T follicular helper cell (primary cell): ENCODE data around the gene TSHZ2.
A peak's percentile ranks its signal among the peaks of the same experiment; 100 is the strongest.
"Not testable (repeated sequence)": the region's sequence is repeated elsewhere in the genome, so short reads cannot be mapped to it uniquely, and the experiment has no call there.

Experiments used
- DNase-seq: peaks from one replicate; pipeline ENCODE4 v3.0.0-alpha.2; 2020; ENCODE audit warnings: low read depth

The TSHZ2 gene

DNA sequence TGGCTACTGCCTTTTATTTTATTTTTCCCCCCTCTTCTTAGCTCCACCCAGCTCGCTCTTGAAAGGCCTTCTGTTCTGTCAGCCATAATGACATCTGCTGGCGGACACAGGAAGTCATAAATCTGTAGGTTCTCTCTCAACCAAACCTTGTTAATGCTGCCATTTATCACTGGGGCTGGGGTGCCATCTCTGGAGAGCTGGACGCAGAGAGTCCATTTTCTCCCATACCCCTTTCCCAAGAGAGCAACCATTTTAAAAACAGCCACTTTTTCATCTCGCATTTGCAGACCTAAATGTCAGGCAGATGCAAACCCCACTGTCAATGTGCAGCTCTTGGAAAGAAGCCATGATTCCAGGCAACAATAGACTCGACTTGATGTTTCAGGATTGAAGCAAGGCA lies 13.0 kb upstream of the TSHZ2 start:
- DNase-seq = no peak

DNA sequence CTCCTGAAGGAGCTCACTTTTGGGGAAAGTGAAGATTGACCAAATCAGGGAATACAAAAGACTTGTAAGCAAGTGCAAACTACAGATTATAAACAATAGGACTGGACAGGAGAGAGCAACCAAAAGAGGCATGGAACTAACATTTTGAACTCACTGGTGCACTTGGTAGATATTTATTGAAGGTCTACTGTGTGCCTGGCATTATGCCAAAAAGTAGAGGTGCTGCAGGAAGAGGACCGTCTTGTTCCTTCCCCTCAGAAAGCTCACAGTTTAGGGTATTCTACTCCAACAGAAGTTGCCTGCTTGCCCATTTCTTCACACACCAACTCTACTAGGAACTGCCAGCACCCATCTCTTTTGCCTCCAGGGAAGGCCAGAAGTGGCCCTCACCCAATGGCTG lies 10.0 kb upstream of the TSHZ2 start:
- DNase-seq = no peak

DNA sequence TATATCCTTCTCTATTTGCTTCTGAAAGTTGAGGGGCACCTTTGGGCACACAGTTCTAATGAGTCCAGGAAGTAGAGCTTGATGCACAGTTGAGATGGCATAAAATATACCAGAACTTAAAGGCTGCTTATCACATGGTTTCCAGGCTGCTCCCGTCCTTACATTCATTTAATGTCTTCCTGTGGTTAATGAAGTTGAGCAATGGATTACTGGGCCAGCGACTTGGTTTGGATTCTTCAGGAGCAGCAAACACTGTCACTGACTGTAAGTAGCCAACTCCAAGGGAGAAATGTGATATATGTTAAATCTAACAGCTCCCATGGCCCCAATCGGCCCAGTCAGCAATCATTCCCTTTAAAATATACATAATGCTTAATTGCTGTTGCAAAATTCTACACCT lies 9.0 kb upstream of the TSHZ2 start:
- no peak for DNase-seq

DNA sequence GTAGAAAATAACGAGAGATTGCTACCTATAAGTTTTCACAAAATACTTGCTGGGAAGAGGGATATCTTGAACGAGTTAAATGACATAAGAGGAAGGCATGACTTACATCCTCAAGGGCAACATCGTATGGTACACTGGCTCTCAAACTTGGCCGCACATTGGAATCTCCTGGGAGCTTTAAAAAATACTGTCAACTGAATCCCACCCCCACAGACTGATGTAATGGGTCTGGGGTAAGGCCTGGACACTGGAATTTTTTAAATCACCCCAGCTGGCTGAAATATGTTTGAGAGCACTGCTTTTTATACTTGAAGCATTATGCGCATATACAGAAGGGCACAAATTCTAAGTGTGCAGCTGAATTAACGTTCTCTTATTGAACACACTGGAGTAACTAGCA lies 8.0 kb upstream of the TSHZ2 start:
- no peak for DNase-seq

DNA sequence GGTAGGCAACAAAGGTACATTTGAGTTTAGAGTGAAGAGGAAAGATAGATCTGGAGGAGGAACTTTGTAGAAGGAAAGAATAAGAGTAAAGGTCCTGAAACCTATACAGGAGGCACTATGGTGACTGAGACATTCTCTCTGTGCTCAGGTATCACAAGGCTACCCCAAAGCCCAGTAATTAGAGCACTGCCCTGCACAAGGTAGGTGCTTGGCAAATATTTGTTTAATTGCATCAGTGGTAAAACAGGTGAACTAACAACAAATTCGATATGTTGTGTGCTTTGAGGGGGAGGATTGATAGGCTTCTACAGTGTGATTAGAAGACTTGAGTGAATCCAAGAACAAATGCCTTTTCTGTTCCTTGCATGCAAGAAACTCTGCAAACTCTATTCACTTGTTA lies 6.8 kb upstream of the TSHZ2 start:
- no peak for DNase-seq

DNA sequence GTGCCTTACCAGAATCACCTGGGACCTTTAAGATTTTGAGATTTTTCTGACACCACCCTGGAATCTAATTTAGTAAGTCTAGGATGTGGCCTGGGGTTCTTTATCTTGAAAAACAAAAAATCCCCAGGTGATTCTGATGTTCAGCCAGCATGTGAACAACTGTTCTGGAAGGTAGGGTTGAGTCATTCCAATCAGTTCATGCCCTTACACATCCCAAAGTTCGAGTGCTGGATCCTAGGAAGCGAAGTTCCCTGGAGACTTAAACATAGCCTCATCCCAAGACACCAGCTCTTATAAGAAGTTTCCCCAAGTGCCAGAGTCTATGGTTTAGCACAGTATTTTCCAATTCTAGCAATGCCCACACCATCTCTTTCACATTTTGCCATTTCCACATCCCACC lies 6.3 kb upstream of the TSHZ2 start:
- no peak for DNase-seq

DNA sequence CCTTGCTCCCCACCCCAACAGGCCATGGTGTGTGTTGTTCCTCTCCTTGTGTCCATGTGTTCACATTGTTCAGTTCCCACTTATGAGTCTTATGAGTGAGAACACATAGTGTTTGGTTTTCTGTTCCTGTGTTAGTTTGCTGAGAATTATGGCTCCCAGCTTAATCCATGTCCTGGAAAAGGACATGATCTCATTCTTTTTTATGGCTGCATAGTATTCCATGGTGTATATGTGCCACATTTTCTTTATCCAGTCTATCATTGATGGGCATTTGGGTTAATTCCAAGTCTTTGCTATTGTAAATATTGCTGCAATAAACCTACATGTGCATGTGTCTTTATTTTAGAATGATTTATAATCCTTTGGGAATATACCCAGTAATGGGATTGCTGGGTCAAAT lies 5.6 kb upstream of the TSHZ2 start:
- DNase-seq = not testable (repeated sequence)

DNA sequence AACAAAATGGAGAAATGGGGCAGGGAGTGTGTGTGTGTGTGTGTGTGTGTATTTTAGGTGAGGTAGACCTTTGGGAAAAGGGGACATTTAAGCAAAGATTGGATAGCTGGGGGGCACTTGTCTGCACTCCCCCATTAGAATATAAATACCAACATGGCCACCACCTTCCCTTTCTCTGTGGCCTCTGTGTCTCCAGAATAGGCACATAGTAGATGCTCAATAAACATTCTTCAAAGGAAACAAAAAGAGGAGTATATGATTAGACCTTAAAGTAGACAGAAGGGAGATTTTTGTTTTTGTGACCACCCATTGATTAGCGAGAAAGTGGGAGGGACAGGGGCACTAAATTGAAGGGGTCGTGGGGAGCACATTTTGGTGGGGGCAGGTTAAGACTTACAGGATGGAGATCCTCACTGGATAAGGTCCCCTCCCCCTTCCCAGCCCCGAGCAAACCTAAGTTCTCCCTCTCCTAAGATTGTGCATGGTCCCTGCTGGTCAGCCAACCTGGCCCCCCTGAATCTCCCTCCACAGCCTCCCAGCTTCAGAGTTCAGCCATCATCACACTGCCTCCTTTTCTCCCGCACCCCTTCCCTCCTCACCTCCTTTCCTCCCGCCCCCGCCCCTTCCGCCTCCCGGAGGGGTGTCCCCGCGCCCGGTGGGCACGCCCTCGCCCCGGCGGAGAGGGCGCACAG lies 514 bp upstream of the TSHZ2 start:
- DNase-seq = no peak

DNA sequence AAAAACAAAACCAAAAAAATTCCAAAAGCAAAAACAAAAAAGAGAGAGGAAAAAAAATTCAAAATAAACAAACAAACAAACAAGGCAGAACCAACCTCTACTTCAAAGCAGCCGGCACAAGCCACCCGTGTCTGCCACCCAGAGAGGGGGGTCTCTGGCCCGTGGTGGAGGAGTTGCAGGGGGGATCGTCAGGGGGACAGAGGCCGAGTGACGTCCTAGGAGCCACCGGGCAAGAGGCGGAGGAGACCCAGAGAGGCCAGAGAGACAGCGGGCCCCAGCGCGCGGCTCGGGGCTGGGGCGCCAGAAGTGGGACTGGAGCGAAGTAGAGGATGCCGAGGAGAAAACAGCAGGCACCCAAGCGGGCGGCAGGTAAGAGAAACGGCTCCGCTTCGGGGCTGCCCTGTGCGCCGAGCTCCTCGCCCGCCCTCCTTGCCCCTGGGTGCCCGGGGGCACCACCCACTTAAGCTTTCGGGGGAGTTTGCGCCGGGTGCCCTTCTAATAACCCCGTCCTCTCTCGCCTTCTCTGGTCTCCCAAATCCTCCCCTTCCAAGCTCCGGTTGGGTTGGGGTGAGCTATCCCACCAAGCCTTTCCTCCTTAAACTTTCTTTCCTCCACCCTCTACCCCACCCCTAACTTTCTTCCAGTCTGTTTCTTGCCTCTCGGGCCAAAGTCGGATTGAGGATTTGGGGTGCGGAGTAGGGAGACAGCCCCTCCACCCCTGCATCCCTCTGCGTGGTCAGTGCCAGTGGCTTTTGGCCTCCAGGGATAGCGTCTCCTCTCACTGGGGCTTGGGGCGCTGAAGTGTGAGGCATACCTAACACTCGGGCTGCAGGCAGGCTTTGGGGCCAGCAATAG lies 1.0 kb downstream of the TSHZ2 start:
- peak; percentile 18 for DNase-seq

DNA sequence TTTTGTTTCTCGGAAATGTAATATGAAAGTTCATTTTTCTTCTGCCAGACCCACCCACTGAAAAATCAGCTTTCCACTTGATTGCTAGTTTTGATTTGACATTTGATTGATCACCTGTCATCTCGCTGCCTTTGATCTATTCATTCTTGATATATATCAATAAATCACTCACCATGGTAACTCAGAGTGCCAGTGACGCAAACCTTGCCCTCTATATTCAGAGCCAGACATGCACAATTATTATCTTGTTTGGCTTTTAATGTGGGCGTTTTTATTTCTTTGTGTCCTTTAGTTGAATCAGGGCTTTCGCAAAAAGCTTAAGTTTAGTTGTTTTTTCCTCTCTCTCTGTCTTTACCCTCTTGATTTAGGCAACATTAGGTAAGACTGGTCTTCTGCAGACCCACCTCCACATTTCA lies 2.0 kb downstream of the TSHZ2 start:
- peak; percentile 43 for DNase-seq

DNA sequence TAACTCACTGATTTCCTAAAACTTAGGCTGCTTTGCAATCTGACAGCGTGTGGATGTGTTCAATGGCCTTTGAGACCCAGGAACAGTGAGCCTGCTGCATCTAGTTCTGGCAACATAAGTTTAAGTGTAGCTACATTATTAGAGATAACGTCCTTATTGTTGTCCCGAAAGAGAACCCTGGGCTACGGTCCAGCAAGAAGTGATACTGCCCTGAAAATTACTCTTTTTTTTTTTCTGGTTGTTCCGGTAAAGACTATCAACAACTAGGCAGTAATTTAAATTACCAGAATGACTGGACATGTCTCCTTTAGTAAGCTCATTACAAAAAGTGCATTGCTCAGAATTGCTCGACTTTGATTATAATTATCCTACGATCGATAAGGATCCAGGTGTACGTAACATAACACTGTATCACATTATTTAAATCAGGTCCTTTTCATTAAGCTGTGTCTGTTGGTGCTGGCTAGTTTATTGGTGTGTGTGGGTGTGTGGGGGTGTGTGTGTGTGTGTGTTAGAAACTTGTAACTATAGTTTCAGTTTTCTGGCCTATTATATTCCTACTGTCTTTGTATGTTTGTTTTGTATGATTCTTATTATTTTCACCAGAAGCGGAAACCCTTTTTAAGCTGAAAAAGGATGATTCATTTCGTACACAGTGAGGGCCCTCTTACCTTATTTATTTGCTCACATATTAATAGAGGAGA lies 3.0 kb downstream of the TSHZ2 start:
- peak; percentile 9 for DNase-seq

DNA sequence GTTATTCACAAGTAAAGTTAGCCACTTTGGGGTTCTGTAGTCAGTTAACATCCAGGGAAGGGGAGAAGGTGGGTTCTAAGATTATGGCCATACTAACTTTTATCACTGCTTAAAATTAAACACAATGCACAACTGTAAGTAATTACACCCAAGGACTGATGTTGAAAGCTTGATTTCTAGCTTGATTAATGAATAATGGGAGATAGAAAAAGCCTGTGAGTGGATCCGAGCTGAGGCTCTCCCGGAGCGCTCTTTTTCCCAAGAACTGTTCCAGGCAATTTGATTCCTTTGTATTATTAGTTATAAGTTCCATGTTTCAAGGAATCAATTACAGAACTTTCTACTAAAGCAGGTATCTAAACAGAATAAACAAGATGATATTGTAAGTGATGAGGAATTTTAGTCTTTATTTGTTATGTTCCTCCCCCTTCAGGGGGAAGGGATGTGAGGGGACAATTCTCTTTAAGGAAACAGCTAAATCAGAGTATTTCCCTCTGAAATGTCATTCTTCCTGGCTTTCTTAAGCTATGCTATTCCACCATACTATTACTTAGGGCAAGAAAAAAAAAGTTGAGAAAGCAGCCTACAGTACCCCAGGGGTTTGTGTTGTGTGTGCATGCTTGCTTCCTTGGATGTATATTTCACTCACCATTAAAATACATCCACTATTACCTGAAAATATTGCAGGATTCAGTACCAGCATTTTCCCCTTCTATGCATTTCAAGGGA lies 3.8 kb downstream of the TSHZ2 start:
- no peak for DNase-seq

DNA sequence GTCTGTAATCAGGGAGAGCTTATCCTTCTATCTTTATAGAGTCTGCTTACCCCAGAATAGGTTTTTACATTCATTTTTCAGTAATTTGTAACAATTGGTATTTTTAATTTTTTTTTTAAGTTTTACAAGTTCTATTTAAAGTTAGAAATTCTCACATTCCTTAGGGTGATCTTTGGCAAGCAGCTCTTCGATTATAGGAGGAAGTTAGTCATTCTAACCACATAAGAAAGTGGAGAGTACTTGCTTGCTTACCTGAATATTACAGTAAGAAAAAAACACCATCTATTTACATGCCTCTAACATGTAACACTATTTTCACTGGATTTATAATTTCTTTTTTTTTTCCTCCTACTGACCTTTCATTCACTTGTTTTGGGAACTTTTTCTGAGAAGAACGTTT lies 6.7 kb downstream of the TSHZ2 start:
- no peak for DNase-seq

DNA sequence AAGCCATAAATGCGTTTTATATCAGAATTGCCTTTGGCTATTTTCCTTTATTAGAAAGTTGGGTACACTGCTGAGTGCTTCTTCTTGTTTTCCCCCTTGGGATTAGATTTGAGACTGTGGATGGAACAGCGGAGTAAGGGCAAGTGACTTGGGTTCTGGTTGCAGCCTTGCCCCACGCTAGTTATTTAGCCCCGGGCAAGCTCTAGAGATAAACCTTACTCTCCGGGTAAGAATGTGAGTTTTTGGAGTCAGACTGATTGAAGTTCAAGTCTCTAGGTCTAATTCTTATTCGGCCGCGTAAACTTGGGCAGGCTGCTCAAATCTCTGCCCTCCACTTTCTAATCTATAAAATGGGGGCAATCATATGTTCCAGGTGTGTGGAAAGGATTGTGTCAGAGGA lies 8.9 kb downstream of the TSHZ2 start:
- DNase-seq = no peak

DNA sequence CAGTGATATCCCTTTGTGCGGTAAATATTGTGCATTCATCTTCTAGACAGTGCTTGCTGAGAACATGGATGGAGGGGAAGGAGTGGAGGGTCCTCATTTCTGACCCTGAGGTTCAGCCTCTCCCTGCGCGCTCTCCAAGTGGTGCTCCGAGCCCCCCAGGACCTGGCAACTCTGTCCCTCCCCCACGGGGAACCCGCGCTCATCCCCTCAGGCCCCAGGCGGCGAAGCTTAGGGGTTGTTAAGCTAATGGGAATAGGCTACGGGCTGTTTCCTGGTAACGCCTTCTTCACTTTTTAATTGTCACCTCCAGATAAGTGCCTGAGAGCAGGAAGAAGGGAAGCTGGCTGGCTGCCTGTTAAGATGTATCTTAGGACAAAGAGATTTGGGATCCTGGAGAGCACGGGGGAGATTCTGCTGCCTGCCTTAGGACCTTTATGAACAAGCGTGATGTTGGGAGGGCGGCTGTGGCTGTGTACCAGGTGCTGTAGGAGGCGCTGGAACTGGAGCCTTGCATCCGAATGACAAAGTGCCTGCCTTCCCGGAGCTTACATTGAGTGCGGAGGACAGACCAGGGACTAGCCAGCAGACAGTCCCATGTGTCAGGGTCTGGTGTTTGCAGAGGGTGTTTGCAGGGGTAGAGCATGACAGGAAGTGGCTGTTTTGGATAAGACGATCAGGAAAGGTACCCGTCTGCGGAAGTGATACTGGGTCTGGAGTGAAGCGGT lies 11.7 kb downstream of the TSHZ2 start:
- no peak for DNase-seq

DNA sequence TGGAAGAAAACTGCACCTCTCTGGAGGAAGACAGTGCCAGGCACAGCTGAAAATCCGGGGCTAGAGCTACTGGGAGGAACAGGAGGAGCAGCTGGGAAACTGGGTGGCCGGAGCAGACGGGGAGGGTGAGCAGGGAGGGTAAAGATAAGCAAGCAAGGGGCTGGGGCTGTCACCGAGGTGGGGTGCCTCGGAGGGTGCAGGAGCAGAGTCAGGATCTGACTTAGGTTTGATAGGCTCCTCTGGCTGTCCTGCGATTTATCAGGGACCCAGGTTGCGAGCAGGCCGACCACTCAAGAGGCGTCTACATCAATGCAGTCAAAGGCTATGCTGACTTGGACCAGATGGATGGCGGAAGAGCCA lies 12.3 kb downstream of the TSHZ2 start:
- no peak for DNase-seq

DNA sequence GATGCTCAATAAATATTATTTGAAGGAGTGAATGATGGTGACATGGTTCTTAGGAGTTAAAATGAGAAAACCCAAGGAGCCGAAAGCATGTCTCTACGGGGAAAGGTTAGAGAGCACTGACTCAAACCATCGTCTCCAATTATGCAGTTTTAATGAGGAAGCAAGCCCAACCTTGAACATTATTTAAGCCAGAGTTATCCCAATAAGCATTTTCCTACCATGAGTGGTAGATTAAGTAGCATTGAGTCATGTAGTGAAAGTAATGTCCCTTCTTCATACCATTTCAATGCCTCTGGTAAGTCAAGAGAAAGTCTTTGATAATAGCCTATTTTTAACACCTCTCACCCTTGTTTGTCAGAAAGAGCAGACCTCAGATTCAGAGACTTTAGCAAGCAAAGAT lies 13.5 kb downstream of the TSHZ2 start:
- DNase-seq = no peak

DNA sequence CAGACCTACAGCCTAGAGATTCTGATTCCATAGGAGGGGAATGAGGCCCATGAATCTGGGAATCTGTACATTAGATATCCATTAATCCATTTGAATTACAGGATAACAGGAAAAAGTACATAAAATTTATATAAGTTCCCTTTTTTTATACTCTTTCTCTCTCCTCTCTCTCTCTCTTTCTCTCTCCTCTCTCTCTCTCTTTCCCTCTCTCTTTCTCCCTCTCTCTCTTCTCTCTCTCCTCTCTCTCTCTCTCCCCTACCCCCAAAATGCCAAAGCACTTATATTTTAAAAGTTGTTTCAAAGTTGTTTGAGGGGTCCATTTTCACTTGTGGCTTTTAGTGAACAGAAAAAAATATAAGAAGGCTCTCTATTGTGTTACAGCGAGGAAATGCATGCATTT lies 15.1 kb downstream of the TSHZ2 start:
- no peak for DNase-seq

DNA sequence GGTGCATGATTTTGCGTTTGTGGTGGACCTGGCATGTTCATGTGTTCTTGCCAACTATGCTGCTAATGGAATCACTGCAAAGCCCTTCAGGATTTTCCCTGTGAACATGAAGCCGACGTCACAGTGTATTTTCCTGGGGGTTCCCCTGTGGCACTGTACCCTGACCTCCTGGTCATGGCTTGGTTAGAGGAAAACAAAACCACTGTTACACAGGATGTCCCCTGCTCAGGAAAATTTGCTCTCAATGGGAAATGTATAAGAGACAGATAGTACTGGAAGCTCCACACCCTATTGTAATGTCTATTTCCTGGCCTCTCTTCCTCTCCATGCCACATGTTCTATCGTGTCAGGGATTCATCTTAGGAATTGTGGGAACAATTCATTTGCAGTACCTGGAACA lies 19.7 kb downstream of the TSHZ2 start:
- no peak for DNase-seq

DNA sequence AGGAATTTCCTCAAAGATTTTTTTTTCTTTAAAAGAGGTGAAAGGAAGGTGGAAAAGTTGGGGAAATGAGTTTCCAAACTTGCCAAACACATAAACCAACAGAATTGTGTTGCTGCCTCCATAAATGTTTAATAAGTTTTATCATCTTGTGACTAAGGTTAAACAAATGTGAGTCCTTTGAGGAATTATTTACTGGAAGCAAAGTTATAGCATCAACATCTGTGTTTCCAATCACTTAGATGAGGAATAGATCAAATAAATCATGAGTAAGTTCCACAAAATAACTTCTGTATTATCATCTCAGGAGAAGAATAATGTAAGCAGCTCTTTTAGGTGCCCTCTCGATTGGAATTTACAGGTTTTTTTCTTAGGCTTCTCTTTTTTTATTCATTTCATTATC lies 20.5 kb downstream of the TSHZ2 start:
- no peak for DNase-seq

DNA sequence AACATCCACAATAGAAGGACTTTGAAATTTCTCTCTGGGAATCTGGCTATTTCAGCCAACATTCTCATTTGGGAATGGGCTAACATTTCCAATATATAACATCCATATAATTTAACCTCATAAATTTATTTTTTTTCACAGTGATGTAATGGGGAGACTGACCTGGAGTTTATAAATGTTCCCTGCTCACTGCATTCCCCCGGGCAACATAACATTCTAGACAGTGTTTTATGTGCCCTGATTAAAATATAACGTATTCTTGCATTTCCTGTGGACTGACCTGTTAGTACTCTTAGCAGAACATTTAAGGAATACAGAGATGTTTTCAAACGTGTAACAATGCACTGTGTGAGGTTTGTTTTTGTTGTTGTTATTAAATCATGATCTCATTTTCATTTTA lies 20.9 kb downstream of the TSHZ2 start:
- no peak for DNase-seq
